ENCODE results near the gene FBLN1. TPM values are rescaled to one million over a fixed set of nuclear protein-coding genes. Genes with fewer than 3 reads are reported as not detected.

FBLN1 gene
- total and polyA plus RNA-seq, 2 of the 8 experiments (the other 6 are each of a cell fraction or from before 2014, with no cell fraction given), result 159 to 168 TPM

GRCh38 chr22:45645150-45645525 lies 142.5 kb downstream of the FBLN1 start:
- H2AFZ ChIP-seq (ENCODE audit: low read length), result peak overlapping the region; percentile 88; the same call in 1 of the 2 replicates
- TF ChIP-seq EGR1 (IDR thresholded peaks at IDR 0.05; ENCODE audit: borderline replicate concordance, low read depth, low read length), result no peak
- TF ChIP-seq BRCA1 (IDR thresholded peaks at IDR 0.05; ENCODE audit: low read depth, low read length), result no peak
- TF ChIP-seq MAFK (IDR thresholded peaks at IDR 0.05; ENCODE audit: low read depth, low read length), result no peak
- TF ChIP-seq CREB1 (IDR thresholded peaks at IDR 0.05), result no peak
- TF ChIP-seq EP300 (IDR thresholded peaks at IDR 0.05; ENCODE audit: borderline replicate concordance in 1 of 2, low read depth in 2 of 2, low read length in 2 of 2), result no peak
- TF ChIP-seq RAD21 (IDR thresholded peaks at IDR 0.05 in 1 of 2, conservative IDR thresholded peaks at IDR 0.05 in 1 of 2; ENCODE audit: low read depth in 2 of 2, low read length in 2 of 2), result no peak
- TF ChIP-seq TAF7 (optimal IDR thresholded peaks at IDR 0.05; ENCODE audit: borderline replicate concordance, low read depth, low read length), result no peak
- TF ChIP-seq RXRA (IDR thresholded peaks at IDR 0.05; ENCODE audit: insufficient read depth, low read depth, low read length), result no peak
- peak overlapping the region; percentile 1 to 70; a peak in 3 of 4 replicates for H3K4me2 ChIP-seq (ENCODE audit: insufficient read depth in 1 of 2, low read depth in 2 of 2, low read length in 2 of 2)
- peak overlapping the region; percentile 88 for H4K8ac ChIP-seq (ENCODE audit: extremely low read depth, insufficient read depth, low read length)
- peaks cover 0 to 22% (median 7%) of the 10 kb centered on the region in 4 experiments; a peak in 5 of 7 replicates for H3K27me3 ChIP-seq (replicated peaks in 1 of 4; ENCODE audit: control insufficient read depth in 3 of 4, extremely low read depth in 1 of 4, insufficient read depth in 3 of 4, low read length in 3 of 4)
- H4K20me1 ChIP-seq (replicated peaks in 1 of 2; ENCODE audit: control insufficient read depth in 1 of 2, insufficient read depth in 2 of 2, low read length in 2 of 2), result no peaks in the 10 kb centered on the region
- no peak overlapping the region for H4K5ac ChIP-seq (ENCODE audit: insufficient read length, low read depth, low read length)
- H3K9me3 ChIP-seq (ENCODE audit: insufficient read depth in 2 of 2, low read depth in 1 of 2, low read length in 1 of 2), result no peaks in the 10 kb centered on the region
- DNase-seq (ENCODE audit: low read depth in 1 of 2, low spot score in 2 of 2) (peak in 1 of 2 experiments; percentile 54), FAIRE-seq (no peak)
- peak overlapping the region; percentile 70 for H4K91ac ChIP-seq (replicated peaks; ENCODE audit: insufficient read length, low read length)
- H2BK120ac ChIP-seq (replicated peaks; ENCODE audit: low read depth, low read length), result no peak overlapping the region
- H2BK15ac ChIP-seq (ENCODE audit: low read length), result no peak overlapping the region
- no peak overlapping the region for H3K4ac ChIP-seq (replicated peaks; ENCODE audit: insufficient read length, low read depth, low read length)
- no peaks in the 10 kb centered on the region for H3K36me3 ChIP-seq (ENCODE audit: control insufficient read depth in 2 of 4, insufficient read depth in 4 of 4, low read length in 3 of 4)
- H2BK5ac ChIP-seq (ENCODE audit: low read depth, low read length), result no peak overlapping the region
- no peaks in the 10 kb centered on the region for H3K79me2 ChIP-seq (ENCODE audit: control insufficient read depth in 1 of 2, insufficient read depth in 2 of 2, low read length in 2 of 2)
- H3K79me1 ChIP-seq (ENCODE audit: low read depth, low read length), result no peaks in the 10 kb centered on the region
- POLR2A ChIA-PET (ENCODE audit: partially characterized antibody), result interaction anchor here (1.0 kb wide), 1 partner anchor 140 kb away, joined by 4 read pairs; no protein-coding TSS in a partner anchor
- peak overlapping the region in 3 of 4 experiments; percentile 17 to 53 (median 27); a peak in 4 of 8 replicates for H3K4me3 ChIP-seq (ENCODE audit: extremely low read depth in 1 of 4, insufficient read depth in 2 of 4, low read depth in 3 of 4, low read length in 4 of 4)
- no peak overlapping the region for H2BK12ac ChIP-seq (ENCODE audit: low read depth, low read length)
- H3K56ac ChIP-seq (replicated peaks; ENCODE audit: insufficient read length, low read depth, low read length), result no peak overlapping the region
- WGBS, 2 experiments (ENCODE audit: extremely low coverage in 1 of 2, insufficient coverage in 1 of 2, insufficient read length in 1 of 2, insufficient replicate concordance in 2 of 2, low coverage in 1 of 2, low lambda C conversion rate in 2 of 2, missing lambda C conversion rate in 1 of 2), result 69% methylated on average over 15 of the region's 16 CpGs; no CpG with 5 or more reads in 1 of the 2 experiments
- no peak overlapping the region for H3K9ac ChIP-seq (replicated peaks in 1 of 4; ENCODE audit: extremely low read depth in 1 of 4, low read depth in 3 of 4, low read length in 3 of 4)
- H3K14ac ChIP-seq (ENCODE audit: insufficient read length), result no peak overlapping the region
- H2BK20ac ChIP-seq (ENCODE audit: low read length), result peak overlapping the region; percentile 9; the same call in 1 of the 2 replicates
- no peak overlapping the region for H3K27ac ChIP-seq (ENCODE audit: low read depth, low read length)
- peaks cover 3% of the 10 kb centered on the region; the same call in 1 of the 2 replicates for H3K23me2 ChIP-seq (ENCODE audit: low read depth, low read length)
- no peak overlapping the region for H2AK5ac ChIP-seq (ENCODE audit: low read depth, low read length)
- peaks cover 0 to 13% (median 9%) of the 10 kb centered on the region in 4 experiments; a peak in 6 of 7 replicates for H3K4me1 ChIP-seq (replicated peaks in 1 of 4; ENCODE audit: control insufficient read depth in 3 of 4, insufficient read depth in 4 of 4, low read length in 3 of 4)
- CTCF ChIA-PET (ENCODE audit: partially characterized antibody), result interaction anchor here (0.6 to 2.4 kb wide), 30 partner anchors 9 to 349 kb away, joined by 3 to 12 read pairs (median 4); no protein-coding TSS in a partner anchor
- H3K23ac ChIP-seq (ENCODE audit: insufficient read length), result no peak overlapping the region
- no peak overlapping the region for H3K18ac ChIP-seq (ENCODE audit: extremely low read depth, low read length)

All from H1 (cell line).